ENCODE data around the gene CCDC180.
A peak's percentile ranks its signal among the peaks of the same experiment; 100 is the strongest.
"Not testable (repeated sequence)": the region's sequence is repeated elsewhere in the genome, so short reads cannot be mapped to it uniquely, and the experiment has no call there.

Gene CCDC180

DNA sequence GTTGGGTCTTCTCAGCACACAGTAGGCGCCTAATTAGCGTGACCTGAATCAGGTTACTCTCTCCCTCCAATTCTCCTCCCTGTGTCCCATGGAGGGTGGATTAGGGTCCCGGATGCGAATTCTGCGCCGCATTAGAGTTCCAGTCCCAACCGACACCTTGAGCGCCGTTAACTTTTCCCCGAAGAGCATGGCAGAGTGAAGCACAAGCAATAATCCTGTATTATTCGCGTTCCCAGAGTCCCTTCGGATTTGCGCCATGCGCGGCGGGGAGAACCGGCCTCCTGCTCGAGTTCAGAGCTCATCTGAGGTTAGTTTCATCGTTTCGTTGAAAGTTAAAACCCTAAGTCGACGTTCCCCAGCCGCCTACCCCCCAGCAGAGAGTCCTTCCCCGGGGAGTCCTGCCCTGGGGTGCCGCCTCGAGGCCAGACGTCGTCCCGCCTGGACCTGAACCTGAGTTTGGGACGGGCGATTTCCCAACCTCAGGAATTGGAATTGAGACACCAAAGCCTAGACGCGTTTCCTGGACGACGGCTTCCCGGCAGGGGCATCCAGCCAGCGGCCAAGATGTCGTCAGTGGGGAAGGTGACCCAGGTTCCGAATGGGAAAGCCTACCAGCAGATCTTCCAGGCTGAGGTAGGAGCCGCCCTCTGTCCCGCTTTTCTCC, at the start of gene CCDC180:
Gene CCDC180, plus strand, starts transcription at position 160 of the 664 bp plus-strand sequence. Its CDS starts 405 bp downstream, at position 565.
- H3K4me3 ChIP-seq = no peak within 1 kb of the TSS
- no peak within 1 kb of the TSS for H3K27ac ChIP-seq

DNA sequence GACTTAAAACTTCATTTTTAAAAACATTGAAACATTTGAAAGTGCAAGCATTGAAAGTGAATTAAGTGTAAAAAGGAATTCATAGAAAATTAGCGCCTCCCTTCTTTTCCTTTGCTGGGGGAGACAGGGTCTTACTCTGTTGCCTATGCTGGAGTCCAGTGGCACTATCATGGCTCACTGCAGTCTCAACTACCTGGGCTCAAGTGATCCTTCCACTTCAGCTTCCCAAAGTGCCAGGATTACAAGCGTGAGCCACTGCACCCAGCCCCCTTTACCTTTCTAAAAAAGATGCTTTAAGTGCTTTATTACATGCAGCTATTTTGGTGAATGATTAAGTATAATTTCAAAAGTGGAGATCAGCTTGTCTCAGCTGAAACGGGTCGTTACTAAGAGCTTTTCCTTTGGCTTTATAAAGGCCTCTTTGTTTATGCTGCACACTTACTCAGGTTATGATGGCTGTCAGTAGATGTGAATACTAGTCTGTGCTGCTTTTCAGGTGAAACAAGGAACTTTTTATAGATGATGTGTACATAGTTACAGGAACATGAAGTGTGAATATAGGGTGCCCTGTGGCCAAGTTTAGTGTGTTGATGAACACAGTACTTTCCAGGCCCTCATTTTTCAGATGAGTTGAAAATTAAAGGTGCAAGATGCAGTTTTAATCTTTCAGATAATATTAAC, 47.5 kb upstream of the CCDC180 start:
- not testable (repeated sequence) for H3K4me3 ChIP-seq, H3K27ac ChIP-seq

DNA sequence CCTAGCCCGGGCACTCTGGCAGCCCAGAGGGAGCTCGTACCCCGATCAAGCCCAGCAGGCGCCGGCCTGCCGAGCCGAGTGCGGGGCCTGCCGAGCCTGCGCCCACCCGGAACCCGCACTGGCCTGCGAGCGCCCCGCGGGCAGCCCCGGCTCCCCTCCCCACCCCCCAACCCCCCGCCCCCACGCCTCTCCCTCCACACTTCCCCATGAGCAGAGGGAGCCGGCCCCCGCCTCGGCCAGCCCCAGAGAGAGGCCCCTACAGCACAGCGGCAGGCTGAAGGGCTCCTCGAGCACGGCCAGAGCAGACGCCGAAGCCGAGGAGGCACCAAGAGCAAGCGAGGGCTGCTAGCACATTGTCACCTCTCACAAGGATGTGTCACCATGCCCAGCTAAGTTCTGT, 36.2 kb upstream of the CCDC180 start:
- H3K4me3 ChIP-seq = no peak overlapping the region
- no peak overlapping the region for H3K27ac ChIP-seq

DNA sequence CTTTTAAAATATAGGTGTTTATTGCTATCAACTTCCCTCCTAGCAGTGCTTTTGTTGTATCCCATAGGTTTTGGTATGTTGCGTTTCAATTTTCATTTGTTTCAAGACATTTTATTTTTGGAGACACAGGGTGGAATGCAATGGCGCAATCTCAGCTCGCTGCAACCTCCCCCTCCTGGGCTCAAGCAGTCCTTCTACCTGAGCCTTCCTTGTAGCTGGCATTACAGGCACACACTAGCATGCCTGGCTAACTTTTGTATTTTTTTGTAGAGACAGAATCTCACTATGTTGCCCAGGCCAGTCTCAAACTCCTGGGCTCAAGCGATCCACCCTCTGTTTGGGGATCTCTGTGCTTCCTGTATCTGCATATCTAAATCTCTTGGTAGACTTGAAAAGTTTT, 35.4 kb upstream of the CCDC180 start:
- Histone ChIP-seq H3K27ac (no peak overlapping the region), H3K4me3 (no peak overlapping the region)

DNA sequence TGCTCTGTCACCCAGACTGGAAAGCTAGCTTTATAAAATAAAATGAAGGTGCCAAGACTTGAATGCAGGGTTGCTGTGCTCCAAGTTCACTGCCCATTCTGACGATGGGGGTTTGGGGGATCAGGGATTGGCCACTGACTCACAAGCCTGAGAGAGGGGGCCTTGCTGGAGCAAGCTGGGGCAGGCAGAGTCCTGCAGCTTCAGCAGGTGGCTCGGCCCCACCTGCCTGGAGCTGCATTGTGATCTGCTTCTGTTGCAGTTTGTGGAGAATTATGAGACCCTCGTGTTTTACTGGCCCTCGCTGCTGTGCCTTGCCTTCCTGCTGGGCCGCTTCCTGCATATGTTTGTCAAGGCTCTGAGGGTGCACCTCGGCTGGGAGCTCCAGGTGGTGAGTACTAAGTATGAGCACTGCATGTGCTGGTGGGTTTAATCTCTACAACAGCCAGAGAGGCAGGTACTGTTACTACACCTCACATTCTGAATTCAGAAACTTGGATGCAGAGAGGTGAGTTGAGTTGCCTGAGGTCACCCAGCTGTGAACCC, 31.1 kb upstream of the CCDC180 start:
- no peak overlapping the region for H3K4me3 ChIP-seq
- H3K27ac ChIP-seq = no peak overlapping the region

DNA sequence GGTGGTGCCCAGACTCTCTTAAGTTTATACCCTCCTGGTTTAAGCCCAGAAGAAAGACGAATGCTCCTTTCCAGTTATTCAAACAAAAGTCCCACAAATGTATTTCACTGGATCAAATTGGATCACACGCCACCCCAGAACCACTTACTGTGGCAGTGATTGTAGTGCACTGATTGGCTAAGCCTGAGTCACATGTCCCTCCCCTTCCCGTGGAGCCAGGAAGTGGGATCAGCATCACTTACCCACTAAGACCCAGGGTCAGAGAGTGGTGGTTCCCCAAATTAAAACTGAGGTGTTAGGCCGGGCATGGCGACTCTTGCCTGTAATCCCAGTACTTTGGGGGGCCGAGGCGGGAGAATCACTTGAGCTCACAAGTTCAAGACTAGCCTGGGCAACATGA, 29.5 kb upstream of the CCDC180 start:
- no peak overlapping the region for H3K27ac ChIP-seq
- no peak overlapping the region for H3K4me3 ChIP-seq

DNA sequence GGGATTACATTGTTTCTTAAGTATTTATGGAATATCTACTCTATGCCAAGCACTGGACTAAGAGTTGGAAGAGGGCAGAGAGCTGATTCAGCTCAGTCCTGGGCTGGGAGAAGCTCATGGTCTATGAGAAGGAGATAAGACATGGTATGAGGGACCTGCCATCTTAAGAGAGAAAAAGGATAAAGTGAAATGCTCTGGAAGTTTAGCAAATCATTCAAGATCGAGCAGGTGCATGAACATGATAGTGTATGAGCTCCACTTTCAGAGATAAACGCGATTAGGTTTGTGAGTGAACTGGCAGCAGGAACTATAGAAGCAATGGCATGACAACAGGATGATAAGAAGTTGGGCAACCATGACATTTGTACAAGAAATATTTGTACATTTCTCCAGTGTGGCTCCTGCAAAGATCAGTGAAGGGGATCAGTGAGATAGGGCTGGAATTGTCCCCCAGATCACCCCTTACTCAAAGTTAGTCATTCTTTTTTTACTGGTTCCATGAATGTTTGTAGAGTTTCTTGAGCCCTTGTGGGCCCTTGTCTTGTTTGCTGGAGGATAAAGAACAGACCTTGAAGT, 26.6 kb upstream of the CCDC180 start:
- H3K27ac ChIP-seq = no peak overlapping the region
- no peak overlapping the region for H3K4me3 ChIP-seq

DNA sequence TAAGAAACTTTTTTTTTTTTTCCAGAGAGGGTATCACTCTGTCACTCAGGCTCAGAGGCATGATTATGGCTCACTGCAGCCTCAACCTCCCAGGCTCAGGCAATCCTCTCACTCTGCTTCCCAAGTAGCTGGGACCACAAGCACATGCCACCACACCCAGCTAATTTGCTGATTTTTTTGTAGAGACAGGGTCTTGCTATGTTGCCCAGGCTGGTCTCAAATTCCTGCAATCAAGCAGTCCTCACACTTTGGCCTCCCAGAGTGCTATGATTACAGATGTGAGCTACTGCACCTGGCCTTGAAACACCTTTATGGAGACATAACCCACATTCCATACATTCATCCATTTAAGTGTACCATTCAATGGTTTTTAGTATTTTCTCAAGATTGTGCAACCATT, 23.7 kb upstream of the CCDC180 start:
- no peak overlapping the region for H3K27ac ChIP-seq
- H3K4me3 ChIP-seq = no peak overlapping the region

DNA sequence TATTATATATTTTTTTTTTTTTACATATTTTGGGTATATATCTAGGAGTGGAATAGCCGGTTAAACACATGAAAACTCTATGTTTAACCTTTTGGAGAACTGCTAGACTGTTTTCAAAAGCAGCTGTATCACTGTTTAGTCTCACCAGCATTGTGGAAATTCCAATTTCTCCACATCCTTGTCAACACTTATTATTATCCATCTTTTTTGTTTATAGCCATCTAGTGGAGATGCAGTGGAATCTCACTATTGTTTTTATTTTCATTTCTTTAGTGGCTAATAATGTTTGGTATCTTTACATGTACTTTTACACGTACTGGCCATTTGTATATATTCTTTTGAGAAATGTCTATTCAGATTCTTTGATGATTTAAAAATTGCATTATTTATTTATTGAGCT, 22.7 kb upstream of the CCDC180 start:
- H3K4me3 ChIP-seq = no peak overlapping the region
- no peak overlapping the region for H3K27ac ChIP-seq

DNA sequence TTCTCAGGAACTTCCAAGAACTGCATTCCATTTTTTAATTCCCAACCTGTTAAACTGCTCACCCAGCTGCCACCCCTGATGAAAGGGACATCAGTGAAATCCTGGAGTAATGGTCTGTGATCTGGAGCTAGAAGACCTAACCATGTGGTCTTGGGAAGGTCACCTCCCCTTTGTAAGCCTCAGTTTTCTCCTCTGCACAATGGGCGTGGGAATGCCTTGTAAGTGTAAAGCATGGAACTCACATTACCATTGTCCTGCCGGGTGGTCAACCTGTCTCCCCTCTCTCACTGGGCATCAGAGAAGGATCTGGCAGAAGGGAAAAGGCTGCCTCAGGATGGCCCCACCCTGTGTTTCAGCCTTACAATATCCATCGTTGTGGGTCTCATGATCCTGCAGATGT, 15.3 kb upstream of the CCDC180 start:
- Histone ChIP-seq H3K27ac (no peak overlapping the region), H3K4me3 (no peak overlapping the region)

DNA sequence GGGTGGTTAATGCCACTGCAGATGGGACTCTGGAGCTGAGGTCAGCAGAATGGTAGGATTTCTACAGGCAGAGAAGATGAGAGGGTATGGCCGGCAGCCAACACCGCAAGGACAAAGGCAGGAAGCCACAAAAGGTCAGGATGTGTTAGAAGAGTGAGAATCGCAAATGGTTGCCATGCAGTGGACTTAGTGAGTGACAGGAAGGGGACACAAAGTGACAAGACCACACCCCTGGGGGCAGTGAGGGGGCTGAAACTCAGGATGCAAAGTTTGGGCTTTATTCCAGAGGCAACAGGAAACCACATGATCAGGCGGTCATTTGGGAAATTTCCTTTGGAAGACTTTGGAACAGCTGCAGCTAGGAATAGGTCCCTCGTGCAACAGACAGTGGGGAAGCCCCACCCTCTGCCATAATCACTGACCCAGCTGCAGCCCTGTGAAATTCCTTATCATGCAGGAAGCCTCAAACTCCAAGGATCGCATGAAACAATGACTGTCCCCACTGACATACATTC, 14.2 kb upstream of the CCDC180 start:
- peak overlapping the region in 1 of 21 experiments; percentile 22 for H3K27ac ChIP-seq

DNA sequence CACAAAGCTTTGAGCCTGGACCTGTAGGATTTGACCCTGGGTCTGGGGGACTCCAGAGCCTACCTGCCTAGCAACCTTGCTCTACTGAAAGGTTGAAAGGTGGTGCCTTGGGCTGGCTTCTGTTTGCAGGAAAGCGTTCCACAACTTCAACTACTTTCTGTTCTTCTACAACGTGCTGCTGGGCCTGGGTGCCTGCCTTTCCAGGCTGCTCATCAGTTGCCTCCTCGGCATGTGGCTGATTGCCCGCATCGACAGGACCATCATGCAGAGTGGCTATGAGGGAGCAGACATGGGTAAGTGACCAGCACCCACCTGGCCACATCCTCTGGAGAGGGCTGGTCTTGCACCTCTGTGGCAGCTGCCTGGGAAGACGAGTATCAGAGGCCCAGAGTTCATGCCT, 13.6 kb upstream of the CCDC180 start:
- Histone ChIP-seq H3K4me3 (no peak overlapping the region), H3K27ac (peak overlapping the region in 2 of 21 experiments; percentile 13 to 22)

More for the DNA sequence above, 14.2 kb upstream of the CCDC180 start:
- no peak overlapping the region for H3K4me3 ChIP-seq

DNA sequence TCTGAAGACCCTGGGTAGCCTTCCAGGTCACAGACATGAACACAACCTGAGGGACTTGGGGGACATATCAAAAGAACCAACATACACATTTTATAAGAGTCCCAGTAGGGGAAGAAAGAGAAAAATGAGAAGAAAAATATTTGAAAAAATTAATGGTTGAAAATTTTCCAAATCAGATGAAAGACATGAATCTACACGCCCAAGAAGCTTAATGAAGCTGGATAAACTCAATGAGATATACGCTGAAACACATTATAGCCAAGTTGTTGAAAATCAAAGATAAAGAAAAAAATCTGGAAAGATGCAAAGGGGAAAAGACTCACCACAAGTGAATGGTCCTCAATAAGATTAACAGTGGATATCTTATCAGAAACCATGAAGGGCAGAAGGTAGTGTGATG, 9.6 kb upstream of the CCDC180 start:
- Histone ChIP-seq H3K27ac (no peak overlapping the region), H3K4me3 (no peak overlapping the region)

DNA sequence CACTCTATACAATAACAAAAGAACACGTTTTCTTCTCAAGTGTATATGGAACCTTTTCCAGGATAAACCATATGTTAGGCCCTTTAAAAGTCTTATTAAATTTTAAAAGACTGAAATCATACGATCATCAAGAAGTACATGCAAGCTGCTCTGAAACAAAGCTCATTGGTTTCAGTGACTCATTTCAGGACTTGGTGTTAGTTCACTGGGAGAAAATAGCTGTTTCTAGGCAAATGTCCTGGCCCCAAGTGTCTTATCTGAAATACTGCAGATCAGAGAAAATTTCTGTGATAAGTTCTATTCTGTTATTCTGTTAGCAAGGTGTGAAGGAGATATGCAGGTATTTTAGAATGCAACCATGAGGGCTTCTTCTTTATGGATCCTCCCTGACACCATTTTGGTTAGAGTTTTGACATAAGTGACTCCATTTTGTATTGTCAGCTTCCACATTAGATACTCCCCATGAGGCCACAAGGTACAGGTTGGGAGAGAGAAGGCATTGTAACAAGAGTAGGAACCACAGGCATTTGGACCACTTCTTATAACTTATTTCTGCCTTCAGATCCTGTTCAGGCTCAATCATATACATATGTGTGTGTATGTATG, 7.5 kb upstream of the CCDC180 start:
- no peak overlapping the region for H3K4me3 ChIP-seq
- no peak overlapping the region for H3K27ac ChIP-seq

DNA sequence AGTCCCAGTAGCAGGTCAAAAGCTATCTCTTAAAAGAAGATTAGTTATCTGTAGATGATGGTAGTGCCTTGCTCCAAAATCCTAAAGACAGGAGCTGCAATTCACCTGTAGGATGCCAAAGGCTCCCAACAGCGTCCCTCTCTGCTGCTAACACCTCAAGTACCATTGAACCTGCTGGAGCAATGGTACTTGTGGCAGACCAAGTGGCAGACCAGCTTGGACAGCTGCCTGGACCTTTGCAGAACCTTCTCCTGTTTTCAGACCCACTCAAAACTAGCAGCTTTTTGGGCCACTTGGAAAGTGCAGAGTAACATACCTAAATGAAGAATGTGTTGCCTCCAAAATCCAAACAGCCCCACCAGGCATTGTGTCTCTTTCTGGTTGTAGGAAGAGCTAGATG, 6.9 kb upstream of the CCDC180 start:
- H3K27ac ChIP-seq = no peak overlapping the region
- no peak overlapping the region for H3K4me3 ChIP-seq

DNA sequence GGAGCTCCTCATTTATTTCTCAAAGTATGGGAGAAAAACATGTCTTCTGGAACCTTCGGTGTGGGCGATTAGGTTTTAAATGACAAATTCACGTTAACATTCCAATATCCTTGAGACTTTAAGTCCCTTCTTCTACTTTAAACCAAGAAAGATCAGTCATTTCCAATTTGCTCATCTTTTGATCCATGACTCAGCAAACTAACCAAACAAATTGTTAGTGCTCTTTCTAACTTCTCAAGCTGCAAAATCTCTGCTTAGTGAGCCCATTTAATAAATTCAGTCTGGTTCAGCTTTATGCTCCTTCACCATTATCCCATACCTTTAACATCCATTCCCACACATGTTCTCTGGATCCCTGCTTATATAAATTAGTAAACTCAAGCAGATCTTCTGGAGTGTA, 5.5 kb upstream of the CCDC180 start:
- H3K4me3 ChIP-seq = no peak overlapping the region
- H3K27ac ChIP-seq = no peak overlapping the region

DNA sequence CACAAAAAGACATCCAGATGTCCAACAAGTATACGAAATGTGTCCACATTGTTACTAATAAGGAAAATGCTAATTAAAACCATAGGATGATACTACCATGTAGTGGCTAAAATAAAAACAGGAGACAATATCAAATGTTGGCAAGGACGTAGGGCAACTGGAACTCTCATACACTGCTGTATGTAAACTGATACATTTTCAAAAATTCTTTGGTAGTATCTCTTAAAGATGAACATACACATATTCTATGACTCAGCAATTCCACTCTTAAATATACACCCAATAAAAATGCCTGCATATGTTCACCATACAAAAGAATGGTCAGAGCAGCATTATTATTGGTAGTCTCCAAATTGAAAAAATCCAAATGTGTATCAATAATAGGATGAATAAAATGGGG, 2.9 kb upstream of the CCDC180 start:
- no peak overlapping the region for H3K27ac ChIP-seq

DNA sequence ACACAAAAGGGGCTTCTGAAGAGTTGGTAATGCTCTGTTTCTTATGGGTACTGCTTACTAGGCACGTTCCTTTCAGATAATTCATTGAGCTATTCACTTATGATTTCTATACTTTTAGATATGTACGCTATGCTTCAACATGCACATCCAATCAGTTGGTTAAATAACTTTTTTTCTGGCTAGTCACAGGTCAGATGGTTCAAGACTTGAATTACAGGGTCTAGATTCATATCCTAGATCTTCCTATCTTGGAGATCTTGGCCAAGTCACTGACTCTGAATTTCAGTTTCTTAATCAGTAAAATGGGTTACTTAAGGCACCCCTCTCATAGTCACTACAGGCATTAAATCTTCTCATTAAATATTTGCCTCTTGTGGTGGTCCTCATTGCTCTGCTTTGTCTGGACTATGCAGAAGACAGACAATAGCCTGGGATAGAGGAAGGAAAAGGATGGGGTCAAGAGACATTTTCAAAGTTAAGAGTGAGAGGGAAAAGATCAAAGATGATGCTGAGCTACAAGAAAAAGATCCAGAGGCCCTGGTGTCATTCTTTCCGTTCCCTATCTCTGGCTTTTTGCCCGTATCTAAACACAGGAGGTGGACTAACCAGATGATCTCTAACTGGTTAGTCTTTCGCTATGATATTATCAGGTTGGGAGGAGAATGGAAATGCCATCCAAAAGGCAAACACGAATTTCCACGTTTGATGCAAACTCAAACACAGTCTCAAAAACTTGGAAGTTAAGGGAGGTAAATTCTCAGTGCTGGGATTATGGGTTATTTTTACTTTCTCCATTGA, 1.8 kb upstream of the CCDC180 start:
- Histone ChIP-seq H3K4me3 (no peak overlapping the region), H3K27ac (no peak overlapping the region)

More for the DNA sequence above, 2.9 kb upstream of the CCDC180 start:
- H3K4me3 ChIP-seq = no peak overlapping the region

DNA sequence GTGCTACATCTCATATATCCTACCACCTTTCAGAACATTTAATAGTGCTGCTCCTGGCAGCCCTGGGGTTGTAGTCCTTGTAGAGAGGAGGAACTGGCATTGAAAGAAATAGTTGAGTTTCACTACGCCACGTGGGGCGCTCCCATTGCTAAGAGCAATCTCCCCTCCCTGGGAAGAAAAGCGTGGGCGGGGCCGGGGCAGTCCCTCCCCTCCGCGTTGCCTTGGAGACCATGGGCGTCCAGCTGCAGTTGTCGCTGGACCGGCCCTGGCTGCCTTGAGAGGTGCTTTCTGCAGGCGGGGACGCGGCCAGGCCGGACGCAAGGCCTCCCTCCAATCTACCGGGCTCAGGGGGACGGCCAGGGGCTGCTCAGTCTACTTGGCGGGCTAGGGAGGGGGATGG, 368 bp upstream of the CCDC180 start:
- Histone ChIP-seq H3K4me3 (no peak overlapping the region), H3K27ac (no peak overlapping the region)

DNA sequence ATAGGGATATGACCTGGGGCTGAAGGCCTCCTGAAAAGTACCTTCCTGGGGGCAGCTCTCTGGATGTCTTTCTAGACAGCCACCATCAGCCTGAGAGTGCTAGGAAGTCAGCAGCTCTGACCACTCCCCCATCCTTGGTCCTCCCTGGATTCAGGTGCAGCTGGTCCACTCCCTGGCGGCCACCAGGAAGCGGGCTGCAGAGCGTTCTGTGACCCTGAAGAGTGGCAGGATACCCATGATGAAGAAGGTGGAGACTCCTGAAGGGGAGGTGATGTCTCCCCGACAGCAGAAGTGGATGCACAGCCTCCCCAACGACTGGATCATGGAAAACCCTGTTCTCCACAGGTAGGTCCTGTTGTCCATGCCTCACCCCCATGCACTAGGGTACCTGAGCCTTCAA, 1.8 kb downstream of the CCDC180 start:
- no peak overlapping the region for H3K27ac ChIP-seq
- H3K4me3 ChIP-seq = no peak overlapping the region
